SK-N-SH treated with all-trans-retinoic acid at 6 μM for 48 hours (cell line): Measurements from ENCODE around the gene CD200.

Experiments used
- CSDC2 ChIP-seq: fragments of 250-450 bp; sonication (Bioruptor Pico); IDR thresholded peaks from 2 replicates; pipeline ENCODE4 v1.5.0; 2020; ENCODE audit warnings: mild to moderate bottlenecking, moderate library complexity
- GLIS3 ChIP-seq: fragments of 250-450 bp; sonication (Bioruptor Pico); IDR thresholded peaks from 2 replicates; pipeline ENCODE4 v1.5.0; 2020; ENCODE audit warnings: mild to moderate bottlenecking, moderate library complexity
- OSR1 ChIP-seq: fragments of 250-450 bp; sonication (Bioruptor Pico); IDR thresholded peaks from 2 replicates; pipeline ENCODE4 v1.8.0; 2022; ENCODE audit warnings: moderate library complexity, mild to moderate bottlenecking, inconsistent platforms
- POU6F1 ChIP-seq: fragments of 250-450 bp; sonication (Bioruptor Pico); IDR thresholded peaks from 2 replicates; pipeline ENCODE4 v1.8.0; 2021; ENCODE audit warnings: low read depth, mild to moderate bottlenecking, moderate library complexity, borderline replicate concordance
- RARB ChIP-seq: fragments of 250-450 bp; sonication (Bioruptor Pico); IDR thresholded peaks from 2 replicates; pipeline ENCODE4 v1.8.0; 2021; ENCODE audit warnings: mild to moderate bottlenecking, moderate library complexity
- TOX ChIP-seq: fragments of 250-450 bp; sonication (Bioruptor Pico); IDR thresholded peaks from 2 replicates; pipeline ENCODE4 v1.8.0; 2021; ENCODE audit warnings: mild to moderate bottlenecking, moderate library complexity, borderline replicate concordance
- ZNF70 ChIP-seq: fragments of 450-650 bp; formaldehyde crosslinking; IDR thresholded peaks from 2 replicates; pipeline ENCODE4 v1.5.0; 2020; ENCODE audit warnings: mild to moderate bottlenecking, moderate library complexity
- TF ChIP-seq, protein P1 (sequence below): fragments of 250-450 bp; sonication (Bioruptor Pico); IDR thresholded peaks from 2 replicates; pipeline ENCODE4 v1.8.0; 2020; ENCODE audit warnings: mild to moderate bottlenecking, moderate library complexity, borderline replicate concordance

DNA sequence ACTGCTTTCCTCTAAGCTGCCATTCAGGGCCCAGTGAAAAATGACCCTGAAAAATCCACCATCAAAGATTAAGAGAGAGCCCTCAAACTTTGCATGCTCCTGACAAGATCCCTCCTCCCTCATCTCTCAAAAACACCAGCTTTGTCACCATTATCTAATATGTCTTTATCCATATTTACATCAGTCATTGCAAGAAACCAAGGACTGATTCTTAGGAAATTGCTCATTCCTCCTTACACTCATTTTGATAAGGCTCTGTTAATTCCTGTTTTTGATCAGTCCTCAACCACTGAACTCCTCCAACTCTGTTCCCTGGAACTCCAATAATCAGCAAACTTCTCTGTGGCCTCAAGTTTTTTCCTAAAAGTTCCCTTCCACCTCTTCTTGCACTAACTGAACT is 51.8 kb downstream of the CD200 start:
- TF ChIP-seq ZNF70 (CRISPR knock-in tag): no peak
- TF ChIP-seq GLIS3 (CRISPR knock-in tag): no peak
- no peak for TF ChIP-seq POU6F1 (CRISPR knock-in tag)
- TF ChIP-seq CSDC2 (CRISPR knock-in tag): no peak
- no peak for TF ChIP-seq TOX (CRISPR knock-in tag)
- TF ChIP-seq OSR1: no peak
- no peak for TF ChIP-seq RARB (CRISPR knock-in tag)
- TF ChIP-seq, protein P1, sequence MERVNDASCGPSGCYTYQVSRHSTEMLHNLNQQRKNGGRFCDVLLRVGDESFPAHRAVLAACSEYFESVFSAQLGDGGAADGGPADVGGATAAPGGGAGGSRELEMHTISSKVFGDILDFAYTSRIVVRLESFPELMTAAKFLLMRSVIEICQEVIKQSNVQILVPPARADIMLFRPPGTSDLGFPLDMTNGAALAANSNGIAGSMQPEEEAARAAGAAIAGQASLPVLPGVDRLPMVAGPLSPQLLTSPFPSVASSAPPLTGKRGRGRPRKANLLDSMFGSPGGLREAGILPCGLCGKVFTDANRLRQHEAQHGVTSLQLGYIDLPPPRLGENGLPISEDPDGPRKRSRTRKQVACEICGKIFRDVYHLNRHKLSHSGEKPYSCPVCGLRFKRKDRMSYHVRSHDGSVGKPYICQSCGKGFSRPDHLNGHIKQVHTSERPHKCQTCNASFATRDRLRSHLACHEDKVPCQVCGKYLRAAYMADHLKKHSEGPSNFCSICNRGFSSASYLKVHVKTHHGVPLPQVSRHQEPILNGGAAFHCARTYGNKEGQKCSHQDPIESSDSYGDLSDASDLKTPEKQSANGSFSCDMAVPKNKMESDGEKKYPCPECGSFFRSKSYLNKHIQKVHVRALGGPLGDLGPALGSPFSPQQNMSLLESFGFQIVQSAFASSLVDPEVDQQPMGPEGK (CRISPR knock-in tag): no peak
